ENCODE results near the gene PGM1.

PGM1 gene

DNA sequence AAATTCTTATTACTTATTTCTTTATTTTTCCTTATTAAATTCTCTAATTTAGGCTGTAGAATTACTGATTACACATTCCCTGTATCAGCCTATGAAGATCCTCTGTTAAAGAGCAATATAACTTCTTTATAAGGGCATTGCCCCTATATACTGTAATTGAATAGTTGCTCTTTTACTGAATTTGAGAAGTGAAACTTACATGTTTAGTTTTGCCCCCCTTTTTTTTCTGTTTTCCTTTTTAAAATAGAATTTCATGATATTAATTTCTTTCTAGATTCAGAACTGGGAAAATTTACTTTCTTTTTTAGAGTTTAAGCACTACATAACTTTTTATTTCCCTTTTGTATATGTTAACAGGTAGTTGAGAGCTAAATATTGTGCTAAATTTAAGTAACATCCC lies 29.5 kb upstream of the PGM1 start:
- TF ChIP-seq POLR2AphosphoS5 (IDR thresholded peaks at IDR 0.05; ENCODE audit: low read depth, low read length) (no peak), FOXP2 (optimal IDR thresholded peaks at IDR 0.05; ENCODE audit: borderline replicate concordance, extremely low read depth, extremely low read length, insufficient read depth) (no peak), TAF1 (IDR thresholded peaks at IDR 0.05; ENCODE audit: borderline replicate concordance, insufficient read depth, low read length) (no peak), SIN3A (IDR thresholded peaks at IDR 0.05; ENCODE audit: borderline replicate concordance, insufficient read depth, low read length) (no peak)
- TF ChIP-seq, protein P1, sequence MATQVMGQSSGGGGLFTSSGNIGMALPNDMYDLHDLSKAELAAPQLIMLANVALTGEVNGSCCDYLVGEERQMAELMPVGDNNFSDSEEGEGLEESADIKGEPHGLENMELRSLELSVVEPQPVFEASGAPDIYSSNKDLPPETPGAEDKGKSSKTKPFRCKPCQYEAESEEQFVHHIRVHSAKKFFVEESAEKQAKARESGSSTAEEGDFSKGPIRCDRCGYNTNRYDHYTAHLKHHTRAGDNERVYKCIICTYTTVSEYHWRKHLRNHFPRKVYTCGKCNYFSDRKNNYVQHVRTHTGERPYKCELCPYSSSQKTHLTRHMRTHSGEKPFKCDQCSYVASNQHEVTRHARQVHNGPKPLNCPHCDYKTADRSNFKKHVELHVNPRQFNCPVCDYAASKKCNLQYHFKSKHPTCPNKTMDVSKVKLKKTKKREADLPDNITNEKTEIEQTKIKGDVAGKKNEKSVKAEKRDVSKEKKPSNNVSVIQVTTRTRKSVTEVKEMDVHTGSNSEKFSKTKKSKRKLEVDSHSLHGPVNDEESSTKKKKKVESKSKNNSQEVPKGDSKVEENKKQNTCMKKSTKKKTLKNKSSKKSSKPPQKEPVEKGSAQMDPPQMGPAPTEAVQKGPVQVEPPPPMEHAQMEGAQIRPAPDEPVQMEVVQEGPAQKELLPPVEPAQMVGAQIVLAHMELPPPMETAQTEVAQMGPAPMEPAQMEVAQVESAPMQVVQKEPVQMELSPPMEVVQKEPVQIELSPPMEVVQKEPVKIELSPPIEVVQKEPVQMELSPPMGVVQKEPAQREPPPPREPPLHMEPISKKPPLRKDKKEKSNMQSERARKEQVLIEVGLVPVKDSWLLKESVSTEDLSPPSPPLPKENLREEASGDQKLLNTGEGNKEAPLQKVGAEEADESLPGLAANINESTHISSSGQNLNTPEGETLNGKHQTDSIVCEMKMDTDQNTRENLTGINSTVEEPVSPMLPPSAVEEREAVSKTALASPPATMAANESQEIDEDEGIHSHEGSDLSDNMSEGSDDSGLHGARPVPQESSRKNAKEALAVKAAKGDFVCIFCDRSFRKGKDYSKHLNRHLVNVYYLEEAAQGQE (IDR thresholded peaks at IDR 0.05; ENCODE audit: insufficient read depth in 1 of 2, low read depth in 2 of 2, low read length in 2 of 2): no peak

DNA sequence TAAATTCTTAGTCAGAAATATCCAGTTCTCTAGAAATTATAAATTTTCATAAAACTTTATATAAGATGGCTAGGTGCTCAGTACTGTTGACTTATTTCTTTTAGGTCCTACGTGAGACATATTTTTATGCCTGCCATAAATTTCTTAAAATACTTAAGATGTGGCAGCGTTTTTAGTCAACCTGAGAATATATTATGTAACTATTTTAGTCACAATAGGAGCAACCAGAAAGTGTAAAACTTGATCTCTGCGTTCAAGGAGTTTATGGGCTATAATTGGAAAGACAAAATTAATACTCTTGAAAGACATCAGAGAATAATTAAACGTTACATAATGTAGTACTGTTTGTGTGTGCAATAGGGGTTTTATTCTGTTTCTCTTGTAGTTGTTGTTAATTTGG lies 24.1 kb upstream of the PGM1 start:
- TF ChIP-seq, protein P1 (IDR thresholded peaks at IDR 0.05; ENCODE audit: insufficient read depth in 1 of 2, low read depth in 2 of 2, low read length in 2 of 2): no peak
- no peak for TF ChIP-seq FOXP2 (optimal IDR thresholded peaks at IDR 0.05; ENCODE audit: borderline replicate concordance, extremely low read depth, extremely low read length, insufficient read depth)
- TF ChIP-seq SIN3A (IDR thresholded peaks at IDR 0.05; ENCODE audit: borderline replicate concordance, insufficient read depth, low read length): no peak
- no peak for TF ChIP-seq POLR2AphosphoS5 (IDR thresholded peaks at IDR 0.05; ENCODE audit: low read depth, low read length)
- TF ChIP-seq TAF1 (IDR thresholded peaks at IDR 0.05; ENCODE audit: borderline replicate concordance, insufficient read depth, low read length): no peak

DNA sequence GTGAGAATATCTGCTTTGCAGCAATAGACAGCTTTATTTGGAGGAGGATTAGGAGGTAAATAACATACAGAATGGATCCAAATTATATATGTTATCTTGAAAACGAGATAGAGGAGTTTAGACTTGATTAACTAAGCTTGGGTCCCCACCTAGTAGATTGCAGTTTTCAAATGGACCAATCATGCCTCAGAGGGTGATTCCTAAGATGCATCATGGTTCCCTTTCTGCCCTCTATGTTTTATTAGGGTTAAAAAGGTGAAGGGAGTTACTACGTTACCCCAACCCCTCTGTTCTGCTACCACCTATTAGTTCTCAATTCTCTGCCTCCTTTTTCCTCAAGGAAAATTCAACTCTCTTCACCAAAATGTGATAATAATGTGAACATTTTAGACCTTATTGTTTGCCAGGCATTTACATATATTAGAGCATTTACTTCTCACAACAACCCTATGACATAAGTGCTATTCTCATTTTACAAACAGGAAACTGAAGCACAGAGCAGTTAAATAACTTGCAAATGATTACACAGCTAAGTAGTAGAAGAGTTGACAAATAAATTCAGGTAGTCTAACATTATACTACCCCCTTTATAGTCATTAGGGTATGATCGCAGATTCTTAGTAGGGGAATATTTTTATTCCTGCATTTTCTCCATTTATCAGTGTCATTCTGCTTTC lies 23.4 kb upstream of the PGM1 start:
- TF ChIP-seq, protein P1 (IDR thresholded peaks at IDR 0.05; ENCODE audit: insufficient read depth in 1 of 2, low read depth in 2 of 2, low read length in 2 of 2): no peak
- TF ChIP-seq SIN3A (IDR thresholded peaks at IDR 0.05; ENCODE audit: borderline replicate concordance, insufficient read depth, low read length) (no peak), FOXP2 (optimal IDR thresholded peaks at IDR 0.05; ENCODE audit: borderline replicate concordance, extremely low read depth, extremely low read length, insufficient read depth) (no peak), TAF1 (IDR thresholded peaks at IDR 0.05; ENCODE audit: borderline replicate concordance, insufficient read depth, low read length) (no peak), POLR2AphosphoS5 (IDR thresholded peaks at IDR 0.05; ENCODE audit: low read depth, low read length) (no peak)

DNA sequence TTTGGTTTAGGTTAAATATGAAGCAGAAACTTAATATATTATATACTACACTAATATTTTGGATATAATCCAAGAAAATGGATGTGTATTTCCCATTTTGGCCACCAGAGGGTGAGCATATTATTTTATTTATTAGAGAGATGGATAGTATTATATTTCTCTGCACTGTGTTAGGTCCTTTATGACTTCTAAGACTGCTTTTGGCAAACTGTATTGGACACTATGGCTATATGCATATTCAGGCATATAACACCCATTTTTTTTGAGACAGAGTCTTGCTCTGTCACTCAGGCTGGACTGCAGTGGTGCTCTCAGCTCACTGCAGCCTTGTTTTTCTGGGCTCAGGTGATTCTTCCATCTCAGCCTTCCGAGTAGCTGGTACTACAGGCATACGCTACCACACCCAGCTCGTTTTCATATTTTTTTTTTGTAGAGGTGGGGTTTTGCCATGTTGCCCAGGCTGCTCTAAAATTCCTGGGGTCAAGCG lies 17.8 kb upstream of the PGM1 start:
- TF ChIP-seq TAF1 (IDR thresholded peaks at IDR 0.05; ENCODE audit: borderline replicate concordance, insufficient read depth, low read length): no peak
- no peak for TF ChIP-seq SIN3A (IDR thresholded peaks at IDR 0.05; ENCODE audit: borderline replicate concordance, insufficient read depth, low read length)
- TF ChIP-seq FOXP2 (optimal IDR thresholded peaks at IDR 0.05; ENCODE audit: borderline replicate concordance, extremely low read depth, extremely low read length, insufficient read depth): no peak
- TF ChIP-seq, protein P1 (IDR thresholded peaks at IDR 0.05; ENCODE audit: insufficient read depth in 1 of 2, low read depth in 2 of 2, low read length in 2 of 2): no peak
